NT2/D1 (cell line): ENCODE measurements around the gene SINHCAF.

Source experiments
- DNase-seq: peaks from one replicate; pipeline ENCODE4 v3.0.0-alpha.2; 2011; ENCODE audit warnings: low read depth, low spot score
- H3K27me3 ChIP-seq: 2 replicates; pipeline ENCODE4 v1.6.0; 2011; ENCODE audit warnings: mild to moderate bottlenecking; ENCODE audit not compliant: insufficient read length, insufficient read depth
- H3K36me3 ChIP-seq: 2 replicates; pipeline ENCODE4 v1.6.1; 2011; ENCODE audit warnings: mild to moderate bottlenecking, low read length, mixed read lengths; ENCODE audit not compliant: insufficient read depth, insufficient read length
- H3K4me1 ChIP-seq: 2 replicates; pipeline ENCODE4 v1.5.1; 2011; ENCODE audit not compliant: insufficient read depth, insufficient read length
- H3K4me3 ChIP-seq: 2 replicates; pipeline ENCODE4 v1.5.1; 2011; ENCODE audit warnings: low read depth; ENCODE audit not compliant: insufficient read length
- H3K9ac ChIP-seq: 2 replicates; pipeline ENCODE4 v1.6.0; 2011; ENCODE audit warnings: low read depth; ENCODE audit not compliant: insufficient read length
- H3K9me3 ChIP-seq: 2 replicates; pipeline ENCODE4 v1.5.1; 2011; ENCODE audit warnings: mild to moderate bottlenecking, low read length; ENCODE audit not compliant: insufficient read depth
- SUZ12 ChIP-seq: IDR thresholded peaks from 2 replicates; pipeline ENCODE4 v1.6.1; 2011; ENCODE audit not compliant: insufficient read length, insufficient read depth; ENCODE audit errors: extremely low read depth
- YY1 ChIP-seq: IDR thresholded peaks from 2 replicates; pipeline ENCODE4 v1.6.1; 2011; ENCODE audit not compliant: insufficient read length, insufficient read depth
- ZNF274 ChIP-seq: IDR thresholded peaks from 2 replicates; pipeline ENCODE4 v1.6.1; 2011; ENCODE audit warnings: mild to moderate bottlenecking, low read depth, low read length

The SINHCAF gene

GRCh38 chr12:31321897-31322228 lies 4.1 kb downstream of the SINHCAF start:
- no peak for DNase-seq
- H3K9me3 ChIP-seq = no peaks in the 10 kb centered on the region
- H3K36me3 ChIP-seq = peaks cover 5% of the 10 kb centered on the region
- no peaks in the 10 kb centered on the region for H3K27me3 ChIP-seq
- H3K4me1 ChIP-seq = no peaks in the 10 kb centered on the region
- H3K9ac ChIP-seq = peak overlapping the region; percentile 26
- TF ChIP-seq SUZ12 (no peak), YY1 (no peak), ZNF274 (no peak)
- no peak overlapping the region for H3K4me3 ChIP-seq

- Histone ChIP-seq H3K4me1 (no peaks in the 10 kb centered on the region), H3K27me3 (no peaks in the 10 kb centered on the region), H3K36me3 (peaks cover 5% of the 10 kb centered on the region), H3K4me3 (no peak overlapping the region), H3K9ac (no peak overlapping the region), H3K9me3 (no peaks in the 10 kb centered on the region)
- TF ChIP-seq SUZ12 (no peak), YY1 (no peak), ZNF274 (no peak)
- no peak for DNase-seq
Measured at GRCh38 chr12:31321186-31321896, 4.6 kb downstream of the SINHCAF start.

- no peaks in the 10 kb centered on the region for H3K27me3 ChIP-seq
- TF ChIP-seq YY1 (no peak), SUZ12 (no peak), ZNF274 (no peak)
- DNase-seq = no peak
- no peaks in the 10 kb centered on the region for H3K36me3 ChIP-seq
- no peak overlapping the region for H3K4me3 ChIP-seq
- no peaks in the 10 kb centered on the region for H3K9me3 ChIP-seq
- H3K4me1 ChIP-seq = no peaks in the 10 kb centered on the region
- H3K9ac ChIP-seq = no peak overlapping the region
Measured at GRCh38 chr12:31318657-31319269, 7.2 kb downstream of the SINHCAF start.

- Histone ChIP-seq H3K36me3 (peaks cover 4% of the 10 kb centered on the region), H3K27me3 (no peaks in the 10 kb centered on the region), H3K9ac (no peak overlapping the region), H3K9me3 (no peaks in the 10 kb centered on the region), H3K4me1 (no peaks in the 10 kb centered on the region), H3K4me3 (no peak overlapping the region)
- DNase-seq = no peak
- TF ChIP-seq YY1 (no peak), ZNF274 (no peak), SUZ12 (no peak)
Measured at GRCh38 chr12:31317471-31318395, 8.2 kb downstream of the SINHCAF start.

- H3K4me3 ChIP-seq = no peak overlapping the region
- H3K9ac ChIP-seq = no peak overlapping the region
- peaks cover 12% of the 10 kb centered on the region for H3K36me3 ChIP-seq
- no peak for DNase-seq
- no peaks in the 10 kb centered on the region for H3K4me1 ChIP-seq
- H3K27me3 ChIP-seq = no peaks in the 10 kb centered on the region
- no peaks in the 10 kb centered on the region for H3K9me3 ChIP-seq
- TF ChIP-seq SUZ12 (no peak), YY1 (no peak), ZNF274 (no peak)
Measured at GRCh38 chr12:31316891-31317290, 9.1 kb downstream of the SINHCAF start.

- H3K36me3 ChIP-seq = peaks cover 21% of the 10 kb centered on the region
- TF ChIP-seq SUZ12 (no peak), ZNF274 (no peak), YY1 (no peak)
- no peak overlapping the region for H3K4me3 ChIP-seq
- DNase-seq = no peak
- peaks cover 4% of the 10 kb centered on the region; the same call in 1 of the 2 replicates for H3K9me3 ChIP-seq
- H3K4me1 ChIP-seq = no peaks in the 10 kb centered on the region
- H3K27me3 ChIP-seq = no peaks in the 10 kb centered on the region
- no peak overlapping the region for H3K9ac ChIP-seq
Measured at GRCh38 chr12:31315784-31316465, 10.0 kb downstream of the SINHCAF start.
